Choroid plexus epithelial cell (primary cell): ENCODE data around the gene MAFG.

Experiments used
- DNase-seq: peaks from one replicate; pipeline ENCODE4 v3.0.0-alpha.2; 2010; ENCODE audit warnings: low read depth
- H3K4me3 ChIP-seq: 2 replicates; pipeline ENCODE4 v1.5.1; 2011; ENCODE audit warnings: low read depth, mild to moderate bottlenecking, control low read depth, low read length, moderate library complexity
- CTCF ChIP-seq: conservative IDR thresholded peaks from 2 replicates; pipeline ENCODE4 v1.5.1; 2011; ENCODE audit warnings: low read depth, mild to moderate bottlenecking, control low read depth, inconsistent platforms, low read length, moderate library complexity

MAFG gene

GRCh38 chr17:81879121-81879520 is 48.4 kb downstream of the MAFG start:
- no peak for DNase-seq
- TF ChIP-seq CTCF, result no peak
- H3K4me3 ChIP-seq, result no peak overlapping the region

DNA sequence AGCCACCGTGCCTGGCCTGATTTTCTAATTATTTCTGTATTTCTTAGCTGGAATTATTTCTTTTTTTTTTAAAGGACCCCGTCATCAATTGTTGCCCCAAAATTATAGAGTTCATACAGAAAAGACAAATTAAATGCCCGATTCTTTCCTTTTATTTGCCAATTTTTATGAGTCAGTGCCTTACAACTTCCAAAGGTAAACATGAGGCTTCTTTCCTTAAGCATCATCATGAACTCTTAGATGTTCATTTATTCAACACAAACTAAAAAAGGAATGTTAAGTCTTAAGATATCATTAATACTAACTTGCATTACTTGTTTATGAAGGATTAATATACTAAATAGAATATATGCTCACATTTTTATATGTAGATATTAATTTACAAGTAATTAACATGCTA is 49.2 kb downstream of the MAFG start:
- no peak for TF ChIP-seq CTCF
- H3K4me3 ChIP-seq, result no peak overlapping the region
- DNase-seq, result no peak

DNA sequence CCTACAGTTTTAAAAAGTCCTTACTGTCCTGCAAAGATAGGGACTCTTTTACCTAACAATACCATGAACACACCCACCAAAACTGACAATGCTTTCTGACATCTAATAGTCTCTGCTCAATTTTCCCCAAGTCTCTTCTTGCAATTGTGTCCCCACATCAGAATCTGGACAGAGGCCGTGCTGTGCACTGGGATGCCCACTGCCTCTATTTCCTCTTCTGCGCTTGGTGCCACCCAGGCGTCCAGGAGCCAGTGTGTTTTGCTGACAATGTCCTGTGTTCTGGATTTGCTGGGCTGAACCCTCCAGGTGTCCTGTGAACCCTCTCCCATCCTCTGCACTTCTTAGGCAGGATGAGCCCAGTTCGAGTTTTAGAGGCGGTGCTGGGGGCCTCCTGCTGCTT is 50.0 kb downstream of the MAFG start:
- H3K4me3 ChIP-seq, result no peak overlapping the region
- TF ChIP-seq CTCF, result no peak
- no peak for DNase-seq

GRCh38 chr17:81871387-81872230 is 55.9 kb downstream of the MAFG start:
- H3K4me3 ChIP-seq, result peak overlapping the region; percentile 82
- no peak for TF ChIP-seq CTCF
- DNase-seq, result peak; percentile 84

DNA sequence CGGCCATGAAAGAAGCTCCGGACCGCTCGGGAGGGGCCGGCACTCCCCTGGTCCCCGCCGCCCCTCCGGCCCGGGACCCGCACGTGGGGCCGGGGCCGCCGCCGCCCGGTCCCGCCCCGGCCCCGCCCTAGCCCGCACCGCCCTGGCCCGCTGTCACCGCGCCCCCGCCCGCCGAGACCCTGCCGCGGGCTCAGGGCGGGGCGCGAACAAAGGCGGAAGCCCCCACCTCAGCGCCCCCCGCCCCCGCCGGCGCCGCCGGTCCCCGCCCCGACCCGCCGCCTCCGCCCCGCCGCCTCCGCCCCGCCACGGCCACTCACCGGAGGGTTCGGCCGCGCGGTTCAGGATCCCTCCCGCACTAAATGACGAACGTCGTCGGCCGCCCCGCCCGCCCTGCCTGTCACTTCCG is 56.6 kb downstream of the MAFG start, which contains the start of gene ARHGDIA:
TSS of gene ARHGDIA (minus strand) at position 357 of the 406 bp plus-strand sequence. CDS start 1,407 bp downstream, outside the sequence.
- peak within 1 kb of the TSS; percentile 82 for H3K4me3 ChIP-seq
- TF ChIP-seq CTCF, result no peak
- DNase-seq, result peak; percentile 10

GRCh38 chr17:81870131-81870980 is 57.2 kb downstream of the MAFG start:
- peak overlapping the region; percentile 82 for H3K4me3 ChIP-seq
- no peak for TF ChIP-seq CTCF
- DNase-seq, result peak; percentile 74
